HG02943 (cell line): Measurements from ENCODE around the gene CAMK2N2.
"Not testable (repeated sequence)": the region's sequence is repeated elsewhere in the genome, so short reads cannot be mapped to it uniquely, and the experiment has no call there.

Source experiments
- ATAC-seq: cut with Tn5 transposase; IDR thresholded peaks from one replicate; pipeline ENCODE4 v1.9.1; 2021; ENCODE audit warnings: mild to moderate bottlenecking, low read depth, moderate library complexity; ENCODE audit not compliant: unreplicated experiment

CAMK2N2 gene

GRCh38 chr3:184275961-184276910, 14.9 kb upstream of the CAMK2N2 start, which contains the start of gene ECE2:
TSS of gene ECE2 (plus strand) at chr3:184276022. CDS start at chr3:184276154, 132 bp downstream.
- no peak for ATAC-seq

GRCh38 chr3:184275381-184275701, 14.0 kb upstream of the CAMK2N2 start:
- ATAC-seq: no peak

- ATAC-seq: no peak
Measured at GRCh38 chr3:184272269-184272668, 10.9 kb upstream of the CAMK2N2 start.

GRCh38 chr3:184267249-184267648, 5.9 kb upstream of the CAMK2N2 start:
- ATAC-seq: not testable (repeated sequence)

GRCh38 chr3:184262764-184263179, 1.4 kb upstream of the CAMK2N2 start:
- no peak for ATAC-seq

GRCh38 chr3:184261854-184262763, 756 bp upstream of the CAMK2N2 start:
- ATAC-seq: no peak

- ATAC-seq: no peak
Measured at GRCh38 chr3:184260724-184261269, 556 bp downstream of the CAMK2N2 start.

GRCh38 chr3:184259878-184260723, 1.3 kb downstream of the CAMK2N2 start:
- ATAC-seq: no peak

GRCh38 chr3:184259396-184259877, 1.9 kb downstream of the CAMK2N2 start:
- ATAC-seq: no peak

GRCh38 chr3:184258926-184259325, 2.4 kb downstream of the CAMK2N2 start:
- ATAC-seq: no peak

GRCh38 chr3:184257083-184257915, 4.1 kb downstream of the CAMK2N2 start:
- ATAC-seq: no peak

- no peak for ATAC-seq
Measured at GRCh38 chr3:184255291-184256039, 5.9 kb downstream of the CAMK2N2 start.

GRCh38 chr3:184250167-184250828, 11.1 kb downstream of the CAMK2N2 start:
- ATAC-seq: peak; percentile 64

- peak; percentile 88 for ATAC-seq
Measured at GRCh38 chr3:184249412-184250166, 11.8 kb downstream of the CAMK2N2 start, which contains the start of gene EEF1AKMT4. TSS of gene EEF1AKMT4 (plus strand) at chr3:184249672. CDS start at chr3:184249695, 23 bp downstream.

- ATAC-seq: peak; percentile 42
Measured at GRCh38 chr3:184248454-184249411, 12.6 kb downstream of the CAMK2N2 start, which contains the start of gene ALG3. TSS of gene ALG3 (minus strand) at chr3:184248962. CDS start at chr3:184248940, 22 bp downstream.

- no peak for ATAC-seq
Measured at GRCh38 chr3:184242297-184242685, 19.1 kb downstream of the CAMK2N2 start.
